ENCODE results near the gene HDGFL2. TPM values are rescaled to one million over a fixed set of nuclear protein-coding genes. Genes with fewer than 3 reads are reported as not detected.

Gene HDGFL2
- total RNA-seq, 1 donor from 2014 or later = 77.9 TPM

GRCh38 chr19:4434391-4434790 is 37.7 kb upstream of the HDGFL2 start:
- H3K27ac Mint-ChIP-seq = no peak overlapping the region
- H3K36me3 Mint-ChIP-seq = peaks cover 14% of the 10 kb centered on the region
- TF ChIP-seq CTCF (conservative IDR thresholded peaks at IDR 0.05) = no peak
- H3K4me3 Mint-ChIP-seq = no peak overlapping the region
- H3K9me3 Mint-ChIP-seq = no peaks in the 10 kb centered on the region
- no peak for DNase-seq (ENCODE audit: extremely low spot score, unreplicated experiment)
- no peaks in the 10 kb centered on the region for H3K27me3 Mint-ChIP-seq
- no peaks in the 10 kb centered on the region for H3K4me1 Mint-ChIP-seq (ENCODE audit: unreplicated experiment)

DNA sequence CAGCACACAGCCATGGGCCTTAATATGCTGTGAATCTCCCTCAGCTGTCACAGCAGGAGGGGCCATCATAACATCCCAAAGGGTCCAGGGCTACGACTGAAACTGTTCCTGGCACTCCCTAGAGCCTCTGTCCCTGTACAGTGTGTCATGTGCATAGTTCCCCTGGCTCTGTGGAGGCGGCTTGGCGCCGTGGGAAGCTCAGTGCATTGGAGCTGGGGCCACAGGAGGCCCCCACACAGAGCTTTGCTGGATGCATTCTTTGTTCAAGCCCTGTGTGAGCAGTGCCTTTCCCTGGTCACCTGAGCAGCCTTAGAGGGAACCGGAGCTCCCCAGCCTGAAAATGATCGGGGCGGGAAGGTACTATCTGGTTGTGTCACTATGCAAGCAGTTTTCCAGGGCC is 35.9 kb upstream of the HDGFL2 start:
- DNase-seq (ENCODE audit: extremely low spot score, unreplicated experiment) = no peak
- H3K27ac Mint-ChIP-seq = no peak overlapping the region

DNA sequence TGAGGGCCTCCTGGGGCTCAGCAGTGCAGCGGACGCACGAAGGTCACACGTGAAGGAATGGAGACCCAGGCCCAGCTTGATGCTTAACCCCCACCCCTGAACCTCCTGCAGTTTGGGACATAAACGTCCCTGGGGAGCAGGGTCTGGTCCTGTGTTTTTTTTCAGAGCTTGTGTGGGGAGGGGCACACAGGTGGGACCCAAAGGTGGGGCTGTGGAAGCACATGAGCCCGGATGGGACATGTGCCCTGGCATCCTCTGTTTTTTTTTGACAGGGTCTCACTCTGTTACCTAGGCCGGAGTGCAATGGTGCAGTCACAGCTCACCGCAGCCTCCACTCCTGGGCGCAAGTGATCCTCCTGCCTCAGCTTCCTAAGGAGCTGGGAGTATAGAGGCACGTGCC is 35.0 kb upstream of the HDGFL2 start:
- Mint-ChIP-seq H3K9me3 (no peaks in the 10 kb centered on the region), H3K27me3 (no peaks in the 10 kb centered on the region), H3K36me3 (peaks cover 10% of the 10 kb centered on the region), H3K4me1 (ENCODE audit: unreplicated experiment) (no peaks in the 10 kb centered on the region), H3K27ac (no peak overlapping the region), H3K4me3 (no peak overlapping the region)
- DNase-seq (ENCODE audit: extremely low spot score, unreplicated experiment) = no peak
- no peak for TF ChIP-seq CTCF (conservative IDR thresholded peaks at IDR 0.05)

More for the DNA sequence above, 35.9 kb upstream of the HDGFL2 start:
- H3K4me3 Mint-ChIP-seq = no peak overlapping the region
- H3K4me1 Mint-ChIP-seq (ENCODE audit: unreplicated experiment) = no peaks in the 10 kb centered on the region
- H3K9me3 Mint-ChIP-seq = no peaks in the 10 kb centered on the region
- TF ChIP-seq CTCF (conservative IDR thresholded peaks at IDR 0.05) = no peak
- no peaks in the 10 kb centered on the region for H3K27me3 Mint-ChIP-seq
- H3K36me3 Mint-ChIP-seq = peaks cover 10% of the 10 kb centered on the region

DNA sequence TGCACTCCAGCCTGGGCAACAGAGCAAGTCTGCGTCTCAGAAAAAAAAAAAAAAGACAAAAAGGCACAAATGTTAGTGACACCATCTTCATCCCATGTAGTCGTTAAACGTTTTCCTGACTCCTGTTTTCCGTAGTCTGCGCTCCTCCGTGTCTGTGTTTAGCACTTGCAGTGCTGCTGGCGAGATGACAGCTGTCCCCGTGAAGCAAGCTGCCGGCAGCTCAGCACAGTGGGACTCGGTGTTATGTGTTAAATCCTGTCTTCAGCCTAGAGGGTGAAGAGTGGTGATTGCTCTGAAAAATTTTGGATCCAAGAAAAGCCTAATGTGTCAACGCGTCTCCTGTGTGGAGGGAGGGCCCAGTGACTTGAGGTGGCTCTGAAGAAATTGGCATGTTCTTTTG is 32.9 kb upstream of the HDGFL2 start:
- H3K9me3 Mint-ChIP-seq = no peaks in the 10 kb centered on the region
- no peak for DNase-seq (ENCODE audit: extremely low spot score, unreplicated experiment)
- H3K36me3 Mint-ChIP-seq = peaks cover 10% of the 10 kb centered on the region
- TF ChIP-seq CTCF (conservative IDR thresholded peaks at IDR 0.05) = no peak
- H3K4me1 Mint-ChIP-seq (ENCODE audit: unreplicated experiment) = no peaks in the 10 kb centered on the region
- no peaks in the 10 kb centered on the region for H3K27me3 Mint-ChIP-seq
- H3K4me3 Mint-ChIP-seq = no peak overlapping the region
- H3K27ac Mint-ChIP-seq = no peak overlapping the region

GRCh38 chr19:4441994-4442818 is 29.9 kb upstream of the HDGFL2 start:
- no peaks in the 10 kb centered on the region for H3K9me3 Mint-ChIP-seq
- H3K27me3 Mint-ChIP-seq = no peaks in the 10 kb centered on the region
- peaks cover 4% of the 10 kb centered on the region for H3K36me3 Mint-ChIP-seq
- no peaks in the 10 kb centered on the region for H3K4me1 Mint-ChIP-seq (ENCODE audit: unreplicated experiment)
- no peak for DNase-seq (ENCODE audit: extremely low spot score, unreplicated experiment)
- no peak overlapping the region for H3K4me3 Mint-ChIP-seq
- no peak for TF ChIP-seq CTCF (conservative IDR thresholded peaks at IDR 0.05)
- no peak overlapping the region for H3K27ac Mint-ChIP-seq
